ENCODE measurements around the gene FGD3. TPM values are rescaled to one million over a fixed set of nuclear protein-coding genes. Genes with fewer than 3 reads are reported as not detected.

The FGD3 gene
- total RNA-seq, 1 experiment from 2014 or later: 89.0 TPM

DNA sequence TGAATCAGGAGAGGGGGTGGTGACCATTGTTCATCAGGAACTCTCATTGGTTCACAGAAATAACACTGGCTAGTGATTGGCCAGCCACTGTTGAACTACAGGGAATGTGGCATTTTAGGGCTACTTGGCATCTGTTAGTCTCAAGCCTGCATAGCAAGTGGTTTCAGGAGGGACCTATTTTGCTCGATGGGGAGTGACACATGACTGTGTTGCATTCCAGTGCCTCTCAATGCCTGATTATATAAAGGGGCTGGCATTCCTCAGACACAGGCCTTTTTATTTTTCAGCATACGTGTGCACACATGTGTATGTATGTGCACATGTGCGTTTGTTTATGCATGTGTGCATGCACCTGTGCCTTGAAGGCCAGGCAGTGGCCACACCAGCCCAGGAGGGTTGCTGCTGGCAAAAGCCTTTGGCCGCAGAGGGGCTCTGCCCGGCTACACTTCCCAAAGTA, 23.2 kb downstream of the FGD3 start:
- Histone ChIP-seq H3K4me3 (no peak overlapping the region), H3K27me3 (ENCODE audit: insufficient read depth, low read depth) (no peaks in the 10 kb centered on the region), H3K9me2 (ENCODE audit: insufficient read depth) (no peaks in the 10 kb centered on the region), H3K27ac (peak overlapping the region; percentile 30; the same call in 1 of the 2 replicates), H3K79me2 (ENCODE audit: low read depth) (peaks cover under 1% of the 10 kb centered on the region), H4K20me1 (ENCODE audit: insufficient read depth) (no peaks in the 10 kb centered on the region), H3K4me1 (replicated peaks; ENCODE audit: insufficient read depth) (peaks cover 54% of the 10 kb centered on the region), H3K4me2 (0 out of 2 replicates have a peak overlapping the region, but pooled peaks have one; percentile 12), H3K36me3 (ENCODE audit: low read depth) (no peaks in the 10 kb centered on the region), H3K9me3 (ENCODE audit: insufficient read depth, low read depth) (no peaks in the 10 kb centered on the region), H2AFZ (no peak overlapping the region), H3F3A (ENCODE audit: insufficient read depth, low read depth) (peaks cover 44% of the 10 kb centered on the region)
- TF ChIP-seq, protein P1, sequence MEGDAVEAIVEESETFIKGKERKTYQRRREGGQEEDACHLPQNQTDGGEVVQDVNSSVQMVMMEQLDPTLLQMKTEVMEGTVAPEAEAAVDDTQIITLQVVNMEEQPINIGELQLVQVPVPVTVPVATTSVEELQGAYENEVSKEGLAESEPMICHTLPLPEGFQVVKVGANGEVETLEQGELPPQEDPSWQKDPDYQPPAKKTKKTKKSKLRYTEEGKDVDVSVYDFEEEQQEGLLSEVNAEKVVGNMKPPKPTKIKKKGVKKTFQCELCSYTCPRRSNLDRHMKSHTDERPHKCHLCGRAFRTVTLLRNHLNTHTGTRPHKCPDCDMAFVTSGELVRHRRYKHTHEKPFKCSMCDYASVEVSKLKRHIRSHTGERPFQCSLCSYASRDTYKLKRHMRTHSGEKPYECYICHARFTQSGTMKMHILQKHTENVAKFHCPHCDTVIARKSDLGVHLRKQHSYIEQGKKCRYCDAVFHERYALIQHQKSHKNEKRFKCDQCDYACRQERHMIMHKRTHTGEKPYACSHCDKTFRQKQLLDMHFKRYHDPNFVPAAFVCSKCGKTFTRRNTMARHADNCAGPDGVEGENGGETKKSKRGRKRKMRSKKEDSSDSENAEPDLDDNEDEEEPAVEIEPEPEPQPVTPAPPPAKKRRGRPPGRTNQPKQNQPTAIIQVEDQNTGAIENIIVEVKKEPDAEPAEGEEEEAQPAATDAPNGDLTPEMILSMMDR (conservative IDR thresholded peaks at IDR 0.05): no peak
- no peak for TF ChIP-seq EZH2 (IDR thresholded peaks at IDR 0.05; ENCODE audit: low read depth)
- BruUV-seq (replicated peaks): no TSS peak
- CTCF ChIA-PET: no interaction called here
- DNase-seq: peak; percentile 76 to 85
- intact Hi-C loops (cut with micrococcal nuclease; ENCODE audit: unreplicated experiment): loop anchor here (5.0 kb wide), 2 partner anchors 142 to 252 kb away; no protein-coding TSS in a partner anchor
- POLR2A ChIA-PET (ENCODE audit: unreplicated experiment): no interaction called here

DNA sequence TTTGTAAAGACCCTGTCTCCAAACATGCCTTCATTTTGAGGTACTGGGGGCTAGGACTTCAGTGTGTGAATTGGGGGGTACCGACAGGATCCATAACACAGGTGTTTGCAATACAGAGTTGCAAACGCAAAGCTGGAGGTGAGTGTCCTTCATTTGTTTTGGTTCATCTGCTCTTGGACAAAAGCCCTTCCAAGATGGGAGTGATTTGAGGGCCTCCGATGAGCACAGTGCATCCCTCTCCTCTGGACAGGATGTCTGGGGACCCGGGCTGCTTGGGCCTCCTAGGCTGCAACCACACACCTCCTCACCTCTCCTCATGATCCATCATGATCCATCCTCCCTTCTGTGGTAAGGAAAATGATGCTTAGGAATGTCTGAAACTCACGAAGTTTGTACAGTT, 23.8 kb downstream of the FGD3 start:
- POLR2A ChIA-PET (ENCODE audit: unreplicated experiment): no interaction called here
- Histone ChIP-seq H3K4me3 (no peak overlapping the region), H3K27ac (peak overlapping the region; percentile 30; the same call in 1 of the 2 replicates), H2AFZ (no peak overlapping the region), H3K4me1 (replicated peaks; ENCODE audit: insufficient read depth) (peaks cover 61% of the 10 kb centered on the region), H3K79me2 (ENCODE audit: low read depth) (peaks cover 7% of the 10 kb centered on the region), H3K9me2 (ENCODE audit: insufficient read depth) (no peaks in the 10 kb centered on the region), H4K20me1 (ENCODE audit: insufficient read depth) (no peaks in the 10 kb centered on the region), H3K4me2 (0 out of 2 replicates have a peak overlapping the region, but pooled peaks have one; percentile 12), H3K9me3 (ENCODE audit: insufficient read depth, low read depth) (no peaks in the 10 kb centered on the region), H3K36me3 (ENCODE audit: low read depth) (no peaks in the 10 kb centered on the region), H3K27me3 (ENCODE audit: insufficient read depth, low read depth) (no peaks in the 10 kb centered on the region), H3F3A (ENCODE audit: insufficient read depth, low read depth) (peaks cover 50% of the 10 kb centered on the region)
- no TSS peak for BruUV-seq (replicated peaks)
- intact Hi-C loops (cut with micrococcal nuclease; ENCODE audit: unreplicated experiment): loop anchor here (5.0 kb wide), 2 partner anchors 141 to 251 kb away; no protein-coding TSS in a partner anchor
- CTCF ChIA-PET: interaction anchor here (0.6 kb wide), 1 partner anchor 13 kb away, joined by 3 read pairs; no protein-coding TSS in a partner anchor
- no peak for TF ChIP-seq EZH2 (IDR thresholded peaks at IDR 0.05; ENCODE audit: low read depth)
- TF ChIP-seq, protein P1 (conservative IDR thresholded peaks at IDR 0.05): no peak
- no peak for DNase-seq

DNA sequence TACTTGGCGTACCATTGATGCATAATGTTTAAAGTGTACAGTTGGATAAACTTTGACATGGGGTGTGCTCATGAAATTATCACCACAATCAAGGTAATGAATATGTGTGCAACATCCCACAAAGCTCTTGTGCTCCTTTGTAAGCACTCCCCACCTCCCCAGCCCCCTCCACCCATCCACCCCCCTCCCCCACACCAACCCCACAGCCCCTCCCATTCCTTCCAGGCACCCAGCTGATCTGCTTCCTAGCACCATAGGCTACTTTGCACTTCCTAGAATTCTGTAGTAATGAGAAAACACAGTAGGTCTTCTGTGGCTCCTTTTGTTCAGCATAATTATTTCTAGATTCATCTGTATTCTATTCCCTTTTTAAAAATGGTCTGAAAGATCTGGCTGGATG, 24.5 kb downstream of the FGD3 start:
- peaks cover 13% of the 10 kb centered on the region for H3K79me2 ChIP-seq (ENCODE audit: low read depth)
- no peak overlapping the region for H3K27ac ChIP-seq
- ChIA-PET POLR2A (ENCODE audit: unreplicated experiment) (interaction anchor here (0.5 to 0.6 kb wide), 2 partner anchors 42 to 127 kb away, joined by 4 to 30 read pairs; no protein-coding TSS in a partner anchor), CTCF (interaction anchor here (0.6 kb wide), 1 partner anchor 14 kb away, joined by 3 read pairs; no protein-coding TSS in a partner anchor)
- no peaks in the 10 kb centered on the region for H3K9me3 ChIP-seq (ENCODE audit: insufficient read depth, low read depth)
- no peak for TF ChIP-seq EZH2 (IDR thresholded peaks at IDR 0.05; ENCODE audit: low read depth)
- TF ChIP-seq, protein P1 (conservative IDR thresholded peaks at IDR 0.05): no peak
- peaks cover 52% of the 10 kb centered on the region for H3F3A ChIP-seq (ENCODE audit: insufficient read depth, low read depth)
- no peak overlapping the region for H3K4me3 ChIP-seq
- no TSS peak for BruUV-seq (replicated peaks)
- no peaks in the 10 kb centered on the region for H3K9me2 ChIP-seq (ENCODE audit: insufficient read depth)
- H3K4me2 ChIP-seq: no peak overlapping the region; the same call in 1 of the 2 replicates
- intact Hi-C loops (cut with micrococcal nuclease; ENCODE audit: unreplicated experiment): loop anchor here (5.0 kb wide), 2 partner anchors 141 to 251 kb away; no protein-coding TSS in a partner anchor
- no peak for DNase-seq
- H3K36me3 ChIP-seq (ENCODE audit: low read depth): no peaks in the 10 kb centered on the region
- H4K20me1 ChIP-seq (ENCODE audit: insufficient read depth): no peaks in the 10 kb centered on the region
- H3K27me3 ChIP-seq (ENCODE audit: insufficient read depth, low read depth): no peaks in the 10 kb centered on the region
- H2AFZ ChIP-seq: no peak overlapping the region
- H3K4me1 ChIP-seq (replicated peaks; ENCODE audit: insufficient read depth): peaks cover 67% of the 10 kb centered on the region
